Measurements from ENCODE around the gene UBQLN4.
A peak's percentile ranks its signal among the peaks of the same experiment; 100 is the strongest.
"Not testable (repeated sequence)": the region's sequence is repeated elsewhere in the genome, so short reads cannot be mapped to it uniquely, and the experiment has no call there.

Gene UBQLN4

GRCh38 chr1:156056326-156056849 lies 2.8 kb upstream of the UBQLN4 start:
- DNase-seq, result no peak

GRCh38 chr1:156055281-156056048 lies 1.9 kb upstream of the UBQLN4 start:
- no peak for DNase-seq

- DNase-seq, result peak; percentile 98
These were observed 1.1 kb upstream of the UBQLN4 start, which contains the start of gene LAMTOR2 for GRCh38 chr1:156054500-156055280. Gene LAMTOR2 (plus strand): TSS chr1:156054782. CDS start chr1:156054890, 108 bp downstream.

- peak; percentile 80 for DNase-seq
These were observed 483 bp downstream of the UBQLN4 start for GRCh38 chr1:156052862-156053767.

GRCh38 chr1:156051011-156051725 lies 2.4 kb downstream of the UBQLN4 start:
- DNase-seq, result no peak

- no peak for DNase-seq
These were observed 3.2 kb downstream of the UBQLN4 start for GRCh38 chr1:156050376-156050775.

- no peak for DNase-seq
These were observed 4.8 kb downstream of the UBQLN4 start for GRCh38 chr1:156048663-156049258.

- DNase-seq, result no peak
These were observed 8.5 kb downstream of the UBQLN4 start for GRCh38 chr1:156045076-156045475.

- DNase-seq, result no peak
These were observed 10.8 kb downstream of the UBQLN4 start for GRCh38 chr1:156042828-156043227.

GRCh38 chr1:156034991-156035390 lies 18.6 kb downstream of the UBQLN4 start:
- DNase-seq, result not testable (repeated sequence)

- no peak for DNase-seq
These were observed 20.6 kb downstream of the UBQLN4 start for GRCh38 chr1:156033011-156033410.

GRCh38 chr1:156026588-156026987 lies 27.0 kb downstream of the UBQLN4 start:
- no peak for DNase-seq

GRCh38 chr1:156025876-156026275 lies 27.7 kb downstream of the UBQLN4 start:
- peak; percentile 33 for DNase-seq

GRCh38 chr1:156024801-156025200 lies 28.8 kb downstream of the UBQLN4 start:
- no peak for DNase-seq

- DNase-seq, result no peak
These were observed 31.6 kb downstream of the UBQLN4 start for GRCh38 chr1:156021954-156022353.

- DNase-seq, result no peak
These were observed 32.5 kb downstream of the UBQLN4 start for GRCh38 chr1:156021093-156021428.

GRCh38 chr1:156020293-156021092 lies 33.1 kb downstream of the UBQLN4 start, which contains the start of gene SSR2:
Gene SSR2 (minus strand): TSS chr1:156020951. CDS start chr1:156020167, 784 bp downstream.
- peak; percentile 86 for DNase-seq

- no peak for DNase-seq
These were observed 33.7 kb downstream of the UBQLN4 start for GRCh38 chr1:156019946-156020292.

- DNase-seq, result no peak
These were observed 38.8 kb downstream of the UBQLN4 start for GRCh38 chr1:156014829-156015228.

- DNase-seq, result no peak
These were observed 41.4 kb downstream of the UBQLN4 start for GRCh38 chr1:156012051-156012817.
